HEK293 (cell line): ENCODE results near the gene PIK3R1.

Experiments used
- CTCF ChIA-PET: fragments of 350-600 bp; formaldehyde crosslinking; extraction: SDS; loops from one replicate; lab custom pipeline; 2021; ENCODE audit warnings: antibody characterized with exemption; lab: Yijun Ruan, JAX
- POLR2A ChIA-PET: fragments of 300-600 bp; formaldehyde crosslinking; extraction: SDS; loops from one replicate; lab custom pipeline; 2020; ENCODE audit warnings: antibody characterized with exemption, inconsistent platforms; lab: Yijun Ruan, JAX
- H3K27ac ChIP-seq: fragments of 200-500 bp; sonication (Bioruptor generic); 2 replicates; pipeline ENCODE4 v1.5.1; 2014; ENCODE audit warnings: low read depth, low read length, control low read depth, inconsistent platforms; ENCODE audit errors: extremely low read depth
- H3K36me3 ChIP-seq, 2 experiments: fragments of 200-500 bp in 1 of 2; sonication (Bioruptor generic) in 1 of 2; 1 replicate in 1 of 2; 2 replicates in 1 of 2; pipeline ENCODE4 v1.5.1; 2014 to 2017; ENCODE audit warnings: inconsistent platforms in 2 of 2, low read length in 2 of 2; ENCODE audit not compliant: control insufficient read depth in 2 of 2, insufficient read depth in 1 of 2
- H3K4me1 ChIP-seq: fragments of 200-500 bp; sonication (Bioruptor generic); 2 replicates; pipeline ENCODE4 v1.5.1; 2014; ENCODE audit warnings: mild to moderate bottlenecking, low read length, inconsistent platforms; ENCODE audit not compliant: control insufficient read depth, insufficient read depth
- H3K4me3 ChIP-seq: 2 replicates; pipeline ENCODE4 v1.5.1; 2011; ENCODE audit warnings: low read depth, mild to moderate bottlenecking, control low read depth, low read length, moderate library complexity
- H3K9me3 ChIP-seq: fragments of 200-500 bp; sonication (Bioruptor generic); 2 replicates; pipeline ENCODE4 v1.5.1; 2014; ENCODE audit warnings: low read depth, low read length, inconsistent platforms; ENCODE audit not compliant: control insufficient read depth, insufficient read depth
- TCF7L2 ChIP-seq: IDR thresholded peaks from 2 replicates; pipeline ENCODE4 v1.6.1; 2011; ENCODE audit warnings: low read depth, mild to moderate bottlenecking, inconsistent platforms, low read length, moderate library complexity, borderline replicate concordance
- ZFP3 ChIP-seq: fragments of 450-650 bp; formaldehyde crosslinking; IDR thresholded peaks from 2 replicates; pipeline ENCODE4 v1.5.1; 2016; ENCODE audit warnings: low read depth, missing biosample characterization, missing genetic modification characterization
- ZNF132 ChIP-seq: fragments of 450-650 bp; formaldehyde crosslinking; IDR thresholded peaks from 2 replicates; pipeline ENCODE4 v1.5.1; 2017; ENCODE audit warnings: missing biosample characterization, missing genetic modification characterization, borderline replicate concordance
- ZNF157 ChIP-seq: fragments of 450-650 bp; formaldehyde crosslinking; IDR thresholded peaks from 2 replicates; pipeline ENCODE4 v1.5.1; 2016; ENCODE audit warnings: missing biosample characterization, missing genetic modification characterization
- ZNF184 ChIP-seq: fragments of 450-650 bp; IDR thresholded peaks from 2 replicates; pipeline ENCODE4 v1.5.1; 2018; ENCODE audit warnings: missing biosample characterization, mild to moderate bottlenecking, missing genetic modification characterization
- ZNF2 ChIP-seq: fragments of 450-650 bp; formaldehyde crosslinking; IDR thresholded peaks from 2 replicates; pipeline ENCODE4 v1.5.1; 2016; ENCODE audit warnings: missing biosample characterization, missing genetic modification characterization
- ZNF311 ChIP-seq: fragments of 450-650 bp; formaldehyde crosslinking; IDR thresholded peaks from 2 replicates; pipeline ENCODE4 v1.5.1; 2017; ENCODE audit warnings: missing biosample characterization, missing genetic modification characterization, borderline replicate concordance
- ZNF350 ChIP-seq: fragments of 450-650 bp; formaldehyde crosslinking; IDR thresholded peaks from 2 replicates; pipeline ENCODE4 v1.5.0; 2017; ENCODE audit warnings: missing biosample characterization, mild to moderate bottlenecking, missing genetic modification characterization
- ZNF354C ChIP-seq: fragments of 450-650 bp; formaldehyde crosslinking; IDR thresholded peaks from 2 replicates; pipeline ENCODE4 v1.5.1; 2016; ENCODE audit warnings: missing biosample characterization, missing genetic modification characterization, low read depth, borderline replicate concordance
- ZNF48 ChIP-seq: fragments of 450-650 bp; formaldehyde crosslinking; IDR thresholded peaks from 2 replicates; pipeline ENCODE4 v1.5.1; 2016; ENCODE audit warnings: missing biosample characterization, missing genetic modification characterization
- ZNF501 ChIP-seq: fragments of 450-650 bp; formaldehyde crosslinking; IDR thresholded peaks from 2 replicates; pipeline ENCODE4 v1.5.1; 2016; ENCODE audit warnings: missing biosample characterization, missing genetic modification characterization
- ZNF558 ChIP-seq: fragments of 450-650 bp; formaldehyde crosslinking; IDR thresholded peaks from 2 replicates; pipeline ENCODE4 v1.5.1; 2016; ENCODE audit warnings: missing biosample characterization, missing genetic modification characterization
- ZNF561 ChIP-seq: fragments of 450-650 bp; IDR thresholded peaks from 2 replicates; pipeline ENCODE4 v1.5.1; 2018; ENCODE audit warnings: missing biosample characterization, missing genetic modification characterization, borderline replicate concordance
- ZNF623 ChIP-seq: fragments of 450-650 bp; formaldehyde crosslinking; IDR thresholded peaks from 2 replicates; pipeline ENCODE4 v1.5.1; 2016; ENCODE audit warnings: missing biosample characterization, missing genetic modification characterization
- ZNF629 ChIP-seq: fragments of 450-650 bp; formaldehyde crosslinking; IDR thresholded peaks from 2 replicates; pipeline ENCODE4 v1.5.1; 2017; ENCODE audit warnings: missing biosample characterization, missing genetic modification characterization
- ZNF670 ChIP-seq: fragments of 450-650 bp; formaldehyde crosslinking; IDR thresholded peaks from 2 replicates; pipeline ENCODE4 v1.5.1; 2016; ENCODE audit warnings: missing biosample characterization, missing genetic modification characterization, low read depth
- ZNF785 ChIP-seq: fragments of 450-650 bp; formaldehyde crosslinking; IDR thresholded peaks from 2 replicates; pipeline ENCODE4 v1.5.1; 2016; ENCODE audit warnings: missing biosample characterization, missing genetic modification characterization
- TF ChIP-seq, protein P1 (sequence below): fragments of 450-650 bp; formaldehyde crosslinking; IDR thresholded peaks from 2 replicates; pipeline ENCODE4 v1.5.1; 2016; ENCODE audit warnings: missing biosample characterization, missing genetic modification characterization
- TF ChIP-seq, protein P2 (sequence below): fragments of 450-650 bp; formaldehyde crosslinking; IDR thresholded peaks from 2 replicates; pipeline ENCODE4 v1.5.1; 2016; ENCODE audit warnings: missing biosample characterization, missing genetic modification characterization
- TF ChIP-seq, protein P3 (sequence below): fragments of 450-650 bp; formaldehyde crosslinking; optimal IDR thresholded peaks from 2 replicates; pipeline ENCODE3; 2016; ENCODE audit warnings: missing biosample characterization, mild to moderate bottlenecking, missing genetic modification characterization

Gene PIK3R1

DNA sequence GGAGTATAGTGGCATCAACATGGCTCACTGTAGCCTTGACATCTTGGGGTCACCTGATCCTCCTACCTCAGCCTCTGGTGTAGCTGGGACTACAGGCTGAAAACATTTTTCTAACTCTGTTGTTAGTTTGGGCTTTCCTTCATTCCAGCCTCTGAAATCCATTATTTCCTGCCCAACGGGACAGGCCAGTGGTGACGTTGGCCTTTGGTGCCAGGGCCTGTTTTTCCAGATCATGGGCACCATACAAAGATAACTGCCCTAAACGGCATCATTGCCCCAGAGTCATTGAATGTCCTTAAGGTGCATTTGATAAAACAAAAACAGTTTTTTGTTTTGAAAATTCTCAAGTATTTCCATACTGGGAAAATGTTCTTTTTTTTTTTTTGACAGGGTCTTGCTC is 32.1 kb downstream of the PIK3R1 start:
- ChIA-PET CTCF (interaction anchor here (0.7 to 1.1 kb wide), 2 partner anchors 19 to 31 kb away, joined by 3 to 4 read pairs; no protein-coding TSS in a partner anchor), POLR2A (no interaction called here)
- Histone ChIP-seq H3K4me1 (peaks cover 18% of the 10 kb centered on the region), H3K9me3 (no peaks in the 10 kb centered on the region), H3K27ac (no peak overlapping the region), H3K4me3 (no peak overlapping the region), H3K36me3 (no peaks in the 10 kb centered on the region; a peak in 1 of 3 replicates)
- TF ChIP-seq ZNF157, result no peak
- TF ChIP-seq ZNF561, result no peak
- no peak for TF ChIP-seq ZNF350 (tag by site-specific recombination)
- TF ChIP-seq ZNF785 (tag by site-specific recombination), result no peak
- TF ChIP-seq, protein P1, sequence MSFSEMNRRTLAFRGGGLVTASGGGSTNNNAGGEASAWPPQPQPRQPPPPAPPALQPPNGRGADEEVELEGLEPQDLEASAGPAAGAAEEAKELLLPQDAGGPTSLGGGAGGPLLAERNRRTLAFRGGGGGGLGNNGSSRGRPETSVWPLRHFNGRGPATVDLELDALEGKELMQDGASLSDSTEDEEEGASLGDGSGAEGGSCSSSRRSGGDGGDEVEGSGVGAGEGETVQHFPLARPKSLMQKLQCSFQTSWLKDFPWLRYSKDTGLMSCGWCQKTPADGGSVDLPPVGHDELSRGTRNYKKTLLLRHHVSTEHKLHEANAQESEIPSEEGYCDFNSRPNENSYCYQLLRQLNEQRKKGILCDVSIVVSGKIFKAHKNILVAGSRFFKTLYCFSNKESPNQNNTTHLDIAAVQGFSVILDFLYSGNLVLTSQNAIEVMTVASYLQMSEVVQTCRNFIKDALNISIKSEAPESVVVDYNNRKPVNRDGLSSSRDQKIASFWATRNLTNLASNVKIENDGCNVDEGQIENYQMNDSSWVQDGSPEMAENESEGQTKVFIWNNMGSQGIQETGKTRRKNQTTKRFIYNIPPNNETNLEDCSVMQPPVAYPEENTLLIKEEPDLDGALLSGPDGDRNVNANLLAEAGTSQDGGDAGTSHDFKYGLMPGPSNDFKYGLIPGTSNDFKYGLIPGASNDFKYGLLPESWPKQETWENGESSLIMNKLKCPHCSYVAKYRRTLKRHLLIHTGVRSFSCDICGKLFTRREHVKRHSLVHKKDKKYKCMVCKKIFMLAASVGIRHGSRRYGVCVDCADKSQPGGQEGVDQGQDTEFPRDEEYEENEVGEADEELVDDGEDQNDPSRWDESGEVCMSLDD (tag by site-specific recombination), result no peak
- TF ChIP-seq ZNF48, result no peak
- TF ChIP-seq, protein P2, sequence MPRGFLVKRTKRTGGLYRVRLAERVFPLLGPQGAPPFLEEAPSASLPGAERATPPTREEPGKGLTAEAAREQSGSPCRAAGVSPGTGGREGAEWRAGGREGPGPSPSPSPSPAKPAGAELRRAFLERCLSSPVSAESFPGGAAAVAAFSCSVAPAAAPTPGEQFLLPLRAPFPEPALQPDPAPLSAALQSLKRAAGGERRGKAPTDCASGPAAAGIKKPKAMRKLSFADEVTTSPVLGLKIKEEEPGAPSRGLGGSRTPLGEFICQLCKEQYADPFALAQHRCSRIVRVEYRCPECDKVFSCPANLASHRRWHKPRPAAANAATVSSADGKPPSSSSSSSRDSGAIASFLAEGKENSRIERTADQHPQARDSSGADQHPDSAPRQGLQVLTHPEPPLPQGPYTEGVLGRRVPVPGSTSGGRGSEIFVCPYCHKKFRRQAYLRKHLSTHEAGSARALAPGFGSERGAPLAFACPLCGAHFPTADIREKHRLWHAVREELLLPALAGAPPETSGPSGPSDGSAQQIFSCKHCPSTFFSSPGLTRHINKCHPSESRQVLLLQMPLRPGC (tag by site-specific recombination), result no peak
- no peak for TF ChIP-seq ZNF2 (tag by site-specific recombination)
- TF ChIP-seq ZNF311 (tag by site-specific recombination), result no peak
- no peak for TF ChIP-seq ZNF132 (tag by site-specific recombination)
- TF ChIP-seq, protein P3, sequence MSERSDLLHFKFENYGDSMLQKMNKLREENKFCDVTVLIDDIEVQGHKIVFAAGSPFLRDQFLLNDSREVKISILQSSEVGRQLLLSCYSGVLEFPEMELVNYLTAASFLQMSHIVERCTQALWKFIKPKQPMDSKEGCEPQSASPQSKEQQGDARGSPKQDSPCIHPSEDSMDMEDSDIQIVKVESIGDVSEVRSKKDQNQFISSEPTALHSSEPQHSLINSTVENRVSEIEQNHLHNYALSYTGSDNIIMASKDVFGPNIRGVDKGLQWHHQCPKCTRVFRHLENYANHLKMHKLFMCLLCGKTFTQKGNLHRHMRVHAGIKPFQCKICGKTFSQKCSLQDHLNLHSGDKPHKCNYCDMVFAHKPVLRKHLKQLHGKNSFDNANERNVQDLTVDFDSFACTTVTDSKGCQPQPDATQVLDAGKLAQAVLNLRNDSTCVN (tag by site-specific recombination), result no peak
- no peak for TF ChIP-seq ZNF629 (tag by site-specific recombination)
- no peak for TF ChIP-seq ZNF501 (tag by site-specific recombination)
- TF ChIP-seq ZNF623 (tag by site-specific recombination), result no peak
- TF ChIP-seq ZNF670 (tag by site-specific recombination), result no peak
- no peak for TF ChIP-seq ZNF354C (tag by site-specific recombination)

DNA sequence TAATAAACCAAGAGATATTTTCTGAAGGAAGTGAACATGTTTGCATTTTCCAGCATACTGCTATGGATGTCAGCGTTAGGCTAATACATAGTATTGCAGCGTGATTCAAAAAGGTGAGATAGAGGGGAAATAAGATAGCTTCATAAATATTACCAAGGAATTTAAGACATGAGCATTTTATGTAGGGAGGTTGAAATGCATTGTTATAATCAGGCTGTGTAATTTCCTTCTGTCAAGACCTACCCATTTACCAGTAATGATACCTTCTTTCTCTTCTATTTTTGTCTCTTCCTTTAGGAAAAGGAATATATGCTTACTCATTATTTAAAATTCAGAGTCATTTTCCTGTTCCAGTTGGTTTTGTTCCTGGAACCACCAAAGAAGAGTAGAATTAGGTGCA is 33.3 kb downstream of the PIK3R1 start:
- Histone ChIP-seq H3K36me3 (no peaks in the 10 kb centered on the region; a peak in 1 of 3 replicates), H3K4me3 (no peak overlapping the region), H3K4me1 (peaks cover 18% of the 10 kb centered on the region), H3K27ac (no peak overlapping the region), H3K9me3 (no peaks in the 10 kb centered on the region)
- TF ChIP-seq ZFP3 (no peak), TCF7L2 (no peak), ZNF184 (tag by site-specific recombination) (no peak), ZNF558 (no peak)
- ChIA-PET CTCF (no interaction called here), POLR2A (interaction anchor here (0.7 kb wide), 1 partner anchor 254 kb away, joined by 6 read pairs; no protein-coding TSS in a partner anchor)
